Liver (tissue), 9 donors: Measurements from ENCODE around the gene MAP7D3. TPM values are rescaled to one million over a fixed set of nuclear protein-coding genes. Genes with fewer than 3 reads are reported as not detected.
A peak's percentile ranks its signal among the peaks of the same experiment; 100 is the strongest.

Experiments used
- DNase-seq: peaks from one replicate; pipeline ENCODE4 v3.0.0-alpha.2; 2017; ENCODE audit warnings: low spot score
- H3K27ac ChIP-seq, 2 donors: one replicate each; pipeline ENCODE4 v1.7.0; 2013; ENCODE audit warnings: inconsistent platforms in 2 of 2, low read length in 2 of 2, control low read depth in 1 of 2, low read depth in 1 of 2, mild to moderate bottlenecking in 1 of 2
- H3K27me3 ChIP-seq, 4 donors: one replicate each; pipeline versions ENCODE4 v1.6.1 to v1.7.0; 2013; ENCODE audit warnings: low read length in 3 of 4, inconsistent platforms in 1 of 4, mild to moderate bottlenecking in 1 of 4, moderate library complexity in 1 of 4; ENCODE audit not compliant: control insufficient read depth in 4 of 4, insufficient read depth in 4 of 4
- H3K36me3 ChIP-seq, 4 donors: one replicate each; pipeline versions ENCODE4 v1.6.1 to v1.7.0; 2013; ENCODE audit warnings: low read length in 3 of 4, mild to moderate bottlenecking in 3 of 4, low read depth in 1 of 4, moderate library complexity in 1 of 4; ENCODE audit not compliant: control insufficient read depth in 4 of 4, insufficient read depth in 3 of 4
- H3K4me1 ChIP-seq, 4 donors: one replicate each; pipeline versions ENCODE4 v1.6.1 to v1.7.0; 2013; ENCODE audit warnings: low read length in 3 of 4, mild to moderate bottlenecking in 3 of 4, moderate library complexity in 1 of 4; ENCODE audit not compliant: control insufficient read depth in 4 of 4, insufficient read depth in 4 of 4
- H3K4me3 ChIP-seq, 3 donors: one replicate each; pipeline versions ENCODE4 v1.6.1 to v1.7.0; 2013; ENCODE audit warnings: low read length in 3 of 3, control low read depth in 1 of 3, low read depth in 1 of 3, mild to moderate bottlenecking in 1 of 3
- H3K9ac ChIP-seq, 2 donors: one replicate each; pipeline ENCODE4 v1.7.0; 2013; ENCODE audit warnings: low read length in 2 of 2, mild to moderate bottlenecking in 2 of 2, moderate library complexity in 2 of 2, control low read depth in 1 of 2, low read depth in 1 of 2
- H3K9me3 ChIP-seq, 4 donors: one replicate each; pipeline versions ENCODE4 v1.6.1 to v1.7.0; 2013; ENCODE audit warnings: low read length in 3 of 4; ENCODE audit not compliant: control insufficient read depth in 4 of 4
- CTCF ChIP-seq: fragments of 150-350 bp; IDR thresholded peaks from 2 replicates; pipeline ENCODE4 v1.5.1; 2017; ENCODE audit warnings: improper control_type of control experiment, low read depth, low read length; ENCODE audit not compliant: missing input control
- EGR1 ChIP-seq, 2 donors: IDR thresholded peaks; 2 replicates each; pipeline ENCODE4 v1.6.1; 2016 to 2018; ENCODE audit warnings: antibody characterized with exemption in 2 of 2, low read depth in 2 of 2
- FOXA1 ChIP-seq: IDR thresholded peaks from 2 replicates; pipeline ENCODE4 v1.6.1; 2016; ENCODE audit warnings: antibody characterized with exemption
- FOXA2 ChIP-seq: IDR thresholded peaks from 2 replicates; pipeline ENCODE4 v1.6.1; 2016; ENCODE audit warnings: antibody characterized with exemption
- HNF4A ChIP-seq, 2 donors: conservative IDR thresholded peaks; 2 replicates each; pipeline ENCODE4 v1.6.1; 2016; ENCODE audit warnings: antibody characterized with exemption in 2 of 2, mild to moderate bottlenecking in 2 of 2
- HNF4G ChIP-seq: IDR thresholded peaks from 2 replicates; pipeline ENCODE4 v1.6.1; 2016; ENCODE audit warnings: antibody characterized with exemption
- NR2F2 ChIP-seq: IDR thresholded peaks from 2 replicates; pipeline ENCODE4 v1.6.1; 2016; ENCODE audit warnings: antibody characterized with exemption
- RXRA ChIP-seq, 2 donors: IDR thresholded peaks; 2 replicates each; pipeline ENCODE4 v1.6.1; 2017 to 2018; ENCODE audit warnings: antibody characterized with exemption in 2 of 2, mild to moderate bottlenecking in 1 of 2
- SP1 ChIP-seq: IDR thresholded peaks from 2 replicates; pipeline ENCODE4 v1.6.1; 2018; ENCODE audit warnings: antibody characterized with exemption, mild to moderate bottlenecking
- WGBS: extraction: QIAGEN DNeasy Blood & Tissue Kit; methylation state at CpG from one replicate; pipeline ENCODE4 v1.1.7; 2013; 5-methylcytosine and 5-hydroxymethylcytosine counted together
- polyA plus RNA-seq, 2 donors: library from polyadenylated mRNA; stranded (reverse) in 1 of 2; unstranded in 1 of 2; fragments of 200-250 nt in 1 of 2; fragments of >200 nt in 1 of 2; fragmentation: Nextera tagmentation in 1 of 2; extraction: Ambion mirVana in 1 of 2; gene quantifications; one replicate each; pipeline versions ENCODE4 v1.2.1 to v1.2.3, GENCODE V29; 2013 to 2015
- total RNA-seq, 2 donors: library from RNA; depleted of rRNA; stranded (reverse); fragments of >200 nt; gene quantifications; one replicate each; pipeline ENCODE4 v1.2.3, GENCODE V29; 2014
- TF ChIP-seq, protein P1 (sequence below): IDR thresholded peaks from 2 replicates; pipeline ENCODE4 v1.6.1; 2016; ENCODE audit warnings: antibody characterized with exemption
- TF ChIP-seq, protein P2 (sequence below): IDR thresholded peaks from 2 replicates; pipeline ENCODE4 v1.6.1; 2016; ENCODE audit warnings: antibody characterized with exemption
- TF ChIP-seq, protein P3 (sequence below): IDR thresholded peaks from 2 replicates; pipeline ENCODE4 v1.6.1; 2016; ENCODE audit warnings: antibody characterized with exemption, mild to moderate bottlenecking
- donor health status: healthy.
- donor health status: healthy.
- donor health status: healthy.
- donor health status: healthy.
- donor health status: healthy.

The MAP7D3 gene
- total and polyA plus RNA-seq, 4 donors, result 1.6 to 4.4 (median 3.1) TPM

DNA sequence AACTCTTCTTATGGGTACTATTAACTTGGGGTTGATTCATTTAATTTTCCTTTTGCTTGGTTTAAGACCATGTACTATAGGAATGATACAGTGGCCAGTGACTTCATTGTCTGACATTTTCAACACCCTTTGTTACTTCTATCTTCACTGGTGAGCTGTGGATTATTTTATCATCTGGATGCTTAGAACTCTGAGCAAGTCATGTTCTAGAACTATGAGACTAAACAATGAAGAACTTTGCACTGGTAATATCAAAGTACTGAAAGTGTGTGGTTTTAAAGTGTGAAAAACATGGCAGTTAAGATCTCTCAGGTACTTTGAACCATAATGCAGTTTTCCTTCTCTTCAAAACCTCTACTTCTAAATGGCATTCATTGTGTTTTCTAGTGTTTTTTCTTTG is 47.8 kb downstream of the MAP7D3 start:
- H3K4me1 ChIP-seq, result peaks cover 0 to 3% (median 2%) of the 10 kb centered on the region in 4 donors
- TF ChIP-seq, protein P1, sequence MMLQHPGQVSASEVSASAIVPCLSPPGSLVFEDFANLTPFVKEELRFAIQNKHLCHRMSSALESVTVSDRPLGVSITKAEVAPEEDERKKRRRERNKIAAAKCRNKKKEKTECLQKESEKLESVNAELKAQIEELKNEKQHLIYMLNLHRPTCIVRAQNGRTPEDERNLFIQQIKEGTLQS, result no peak
- TF ChIP-seq CTCF (no peak), FOXA1 (no peak), SP1 (no peak), HNF4A (conservative IDR thresholded peaks at IDR 0.05) (no peak), HNF4G (no peak)
- TF ChIP-seq, protein P2, sequence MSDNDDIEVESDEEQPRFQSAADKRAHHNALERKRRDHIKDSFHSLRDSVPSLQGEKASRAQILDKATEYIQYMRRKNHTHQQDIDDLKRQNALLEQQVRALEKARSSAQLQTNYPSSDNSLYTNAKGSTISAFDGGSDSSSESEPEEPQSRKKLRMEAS, result no peak
- H3K27me3 ChIP-seq, result no peaks in the 10 kb centered on the region
- H3K36me3 ChIP-seq, result no peaks in the 10 kb centered on the region
- H3K27ac ChIP-seq, result no peak overlapping the region
- DNase-seq, result no peak
- no peaks in the 10 kb centered on the region for H3K9me3 ChIP-seq
- H3K9ac ChIP-seq, result no peak overlapping the region
- no peak overlapping the region for H3K4me3 ChIP-seq

DNA sequence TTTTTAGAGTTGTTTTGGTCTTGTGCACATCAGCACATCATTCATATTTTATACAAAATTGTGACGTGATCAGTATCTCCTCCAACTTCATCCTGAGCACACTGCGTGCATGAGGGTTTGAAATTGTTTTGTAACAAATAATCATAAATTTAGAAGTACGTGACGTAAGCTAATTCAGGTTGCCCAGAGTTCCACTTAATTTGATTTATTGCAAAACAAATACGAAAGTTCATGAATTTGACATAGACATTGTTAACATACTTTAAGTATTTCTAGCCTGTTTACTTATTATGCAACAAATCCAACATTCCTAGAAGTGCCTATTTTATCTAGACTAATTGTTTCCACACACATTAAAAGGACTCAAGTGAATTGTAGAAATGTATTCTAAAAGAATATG is 48.3 kb downstream of the MAP7D3 start:
- peak in 1 of 2 donors; percentile 13 for TF ChIP-seq RXRA (IDR thresholded peaks at IDR 0.05)
- TF ChIP-seq, protein P3, sequence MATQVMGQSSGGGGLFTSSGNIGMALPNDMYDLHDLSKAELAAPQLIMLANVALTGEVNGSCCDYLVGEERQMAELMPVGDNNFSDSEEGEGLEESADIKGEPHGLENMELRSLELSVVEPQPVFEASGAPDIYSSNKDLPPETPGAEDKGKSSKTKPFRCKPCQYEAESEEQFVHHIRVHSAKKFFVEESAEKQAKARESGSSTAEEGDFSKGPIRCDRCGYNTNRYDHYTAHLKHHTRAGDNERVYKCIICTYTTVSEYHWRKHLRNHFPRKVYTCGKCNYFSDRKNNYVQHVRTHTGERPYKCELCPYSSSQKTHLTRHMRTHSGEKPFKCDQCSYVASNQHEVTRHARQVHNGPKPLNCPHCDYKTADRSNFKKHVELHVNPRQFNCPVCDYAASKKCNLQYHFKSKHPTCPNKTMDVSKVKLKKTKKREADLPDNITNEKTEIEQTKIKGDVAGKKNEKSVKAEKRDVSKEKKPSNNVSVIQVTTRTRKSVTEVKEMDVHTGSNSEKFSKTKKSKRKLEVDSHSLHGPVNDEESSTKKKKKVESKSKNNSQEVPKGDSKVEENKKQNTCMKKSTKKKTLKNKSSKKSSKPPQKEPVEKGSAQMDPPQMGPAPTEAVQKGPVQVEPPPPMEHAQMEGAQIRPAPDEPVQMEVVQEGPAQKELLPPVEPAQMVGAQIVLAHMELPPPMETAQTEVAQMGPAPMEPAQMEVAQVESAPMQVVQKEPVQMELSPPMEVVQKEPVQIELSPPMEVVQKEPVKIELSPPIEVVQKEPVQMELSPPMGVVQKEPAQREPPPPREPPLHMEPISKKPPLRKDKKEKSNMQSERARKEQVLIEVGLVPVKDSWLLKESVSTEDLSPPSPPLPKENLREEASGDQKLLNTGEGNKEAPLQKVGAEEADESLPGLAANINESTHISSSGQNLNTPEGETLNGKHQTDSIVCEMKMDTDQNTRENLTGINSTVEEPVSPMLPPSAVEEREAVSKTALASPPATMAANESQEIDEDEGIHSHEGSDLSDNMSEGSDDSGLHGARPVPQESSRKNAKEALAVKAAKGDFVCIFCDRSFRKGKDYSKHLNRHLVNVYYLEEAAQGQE, result no peak
- DNase-seq, result no peak
- no peaks in the 10 kb centered on the region for H3K27me3 ChIP-seq
- H3K27ac ChIP-seq, result no peak overlapping the region
- no peak overlapping the region for H3K4me3 ChIP-seq
- H3K4me1 ChIP-seq, result peaks cover 0 to 3% (median 2%) of the 10 kb centered on the region in 4 donors
- H3K36me3 ChIP-seq, result no peaks in the 10 kb centered on the region
- 35% methylated on average over 5 of the region's 5 CpGs for WGBS
- no peaks in the 10 kb centered on the region for H3K9me3 ChIP-seq
- H3K9ac ChIP-seq, result no peak overlapping the region

DNA sequence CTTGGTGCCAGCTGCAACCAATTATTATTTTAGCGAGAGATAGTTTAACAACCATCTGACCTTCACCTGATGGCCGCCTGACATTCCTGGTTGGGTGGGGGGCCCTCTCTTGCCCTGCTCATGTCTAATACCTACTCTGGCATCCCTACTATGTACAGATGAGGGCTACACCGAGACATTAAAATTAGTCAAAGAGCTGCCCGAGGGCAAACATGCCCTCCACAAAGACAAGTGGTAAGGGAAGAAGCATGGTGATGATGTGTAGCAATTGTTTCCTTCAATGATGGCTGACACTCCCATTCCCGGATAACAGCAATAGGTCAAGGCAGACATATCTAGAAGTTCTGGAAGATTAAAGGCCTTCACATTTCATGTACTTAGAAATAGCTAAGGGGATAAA is 49.6 kb downstream of the MAP7D3 start:
- Histone ChIP-seq H3K4me1 (peaks cover 0 to 3% (median 2%) of the 10 kb centered on the region in 4 donors), H3K27ac (no peak overlapping the region), H3K9ac (no peak overlapping the region), H3K4me3 (no peak overlapping the region), H3K9me3 (no peaks in the 10 kb centered on the region), H3K36me3 (no peaks in the 10 kb centered on the region), H3K27me3 (no peaks in the 10 kb centered on the region)
- TF ChIP-seq NR2F2 (no peak), FOXA2 (no peak), EGR1 (IDR thresholded peaks at IDR 0.05; ENCODE audit: low read depth in 2 of 2) (no peak)
- 94% methylated on average over 5 of the region's 5 CpGs for WGBS
- DNase-seq, result no peak
